Hindlimb muscle (tissue), 1 donor: ENCODE results near the gene OR14K1. TPM values are rescaled to one million over a fixed set of nuclear protein-coding genes. Genes with fewer than 3 reads are reported as not detected.
"Not testable (repeated sequence)": the region's sequence is repeated elsewhere in the genome, so short reads cannot be mapped to it uniquely, and the experiment has no call there.

Experiments used
- DNase-seq: peaks from one replicate; pipeline ENCODE4 v3.0.0-alpha.2; 2013
- polyA plus RNA-seq: library from polyadenylated mRNA; unstranded; fragments of 120-200 nt; gene quantifications from one replicate; pipeline ENCODE4 v1.2.1, GENCODE V29; 2013; ENCODE audit not compliant: insufficient read length

Gene OR14K1
- not detected for polyA plus RNA-seq

- no peak for DNase-seq
Observed at GRCh38 chr1:247738315-247738714, at the start of gene OR14K1. OR14K1 (plus strand) TSS chr1:247738615; CDS start chr1:247738615, 0 bp downstream.

DNA sequence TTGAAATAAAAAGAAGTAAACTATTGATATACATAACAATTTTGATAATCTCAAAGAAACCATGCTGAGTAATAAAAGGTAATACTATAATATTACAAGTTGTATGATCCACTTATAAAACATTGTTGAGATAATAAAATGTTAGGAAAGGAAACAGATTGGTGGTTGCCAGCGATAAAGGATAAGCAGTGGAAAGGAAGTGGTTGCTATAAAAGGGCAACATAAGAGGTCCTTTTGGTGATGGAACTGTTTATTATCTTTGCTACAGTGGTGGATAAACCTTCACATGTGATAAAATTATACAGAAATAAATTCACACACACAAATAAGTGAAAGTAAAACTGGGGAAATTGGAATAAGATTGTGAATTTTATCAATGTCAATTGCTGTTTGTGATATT, 37.1 kb upstream of the OR14K1 start:
- no peak for DNase-seq

DNA sequence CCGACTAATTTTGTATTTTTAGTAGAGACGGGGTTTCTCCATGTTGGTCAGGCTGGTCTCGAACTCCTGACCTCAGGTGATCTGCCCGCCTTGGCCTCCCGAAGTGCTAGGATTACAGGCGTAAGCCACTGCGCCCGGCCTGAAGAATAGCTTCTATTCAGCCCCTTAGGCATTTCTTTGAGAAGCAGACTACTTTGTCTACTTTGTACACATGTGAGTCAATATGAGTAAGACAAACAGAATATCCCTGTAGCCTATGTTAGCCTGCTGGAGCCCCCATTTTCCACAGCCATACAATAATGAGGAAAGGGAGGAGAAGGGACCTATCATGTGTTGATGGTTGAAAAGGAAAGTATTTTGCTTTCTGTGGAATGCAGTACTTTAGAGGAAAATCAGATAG, 27.7 kb upstream of the OR14K1 start:
- DNase-seq: not testable (repeated sequence)

DNA sequence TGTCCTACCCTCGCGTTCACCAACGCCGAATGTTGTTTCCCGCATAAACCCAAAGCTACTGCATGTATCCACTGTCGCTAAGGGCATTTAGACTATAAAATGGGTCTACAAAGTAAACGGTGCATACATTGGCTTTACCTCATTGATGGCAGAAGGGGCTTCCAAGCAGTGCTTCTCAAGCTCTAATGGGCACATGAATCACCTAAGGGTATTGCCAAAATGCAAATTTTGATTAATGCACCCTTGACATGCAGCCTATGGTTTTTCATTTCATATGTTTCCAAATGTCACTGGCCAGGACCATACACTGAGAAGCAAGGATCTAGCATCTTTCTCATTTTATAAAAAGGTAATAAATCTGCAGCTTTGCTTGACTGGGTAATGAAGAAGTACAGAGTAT, 24.7 kb upstream of the OR14K1 start:
- no peak for DNase-seq

GRCh38 chr1:247716546-247716945, 21.9 kb upstream of the OR14K1 start, which contains the start of gene OR6F1:
OR6F1 (minus strand) TSS chr1:247716646; CDS start chr1:247712755, 3,891 bp downstream.
- DNase-seq: no peak

DNA sequence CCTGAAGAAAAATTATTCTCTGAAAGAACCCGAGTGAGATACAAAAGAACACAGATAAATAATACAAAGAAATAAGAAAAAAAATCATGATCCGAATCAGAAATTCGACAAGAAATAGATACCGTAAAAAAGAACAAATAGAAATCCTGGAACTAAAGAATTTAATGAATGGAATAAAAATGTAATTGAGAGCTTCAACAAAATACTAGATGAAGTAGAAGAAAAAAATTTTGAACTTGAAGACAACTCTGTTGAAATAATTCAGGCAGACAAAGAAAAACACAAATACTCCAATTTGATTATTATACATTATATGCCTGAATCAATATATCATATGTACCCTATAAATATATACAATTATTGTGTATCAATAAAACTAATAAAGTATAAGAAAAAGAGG, 17.2 kb upstream of the OR14K1 start:
- DNase-seq: no peak

DNA sequence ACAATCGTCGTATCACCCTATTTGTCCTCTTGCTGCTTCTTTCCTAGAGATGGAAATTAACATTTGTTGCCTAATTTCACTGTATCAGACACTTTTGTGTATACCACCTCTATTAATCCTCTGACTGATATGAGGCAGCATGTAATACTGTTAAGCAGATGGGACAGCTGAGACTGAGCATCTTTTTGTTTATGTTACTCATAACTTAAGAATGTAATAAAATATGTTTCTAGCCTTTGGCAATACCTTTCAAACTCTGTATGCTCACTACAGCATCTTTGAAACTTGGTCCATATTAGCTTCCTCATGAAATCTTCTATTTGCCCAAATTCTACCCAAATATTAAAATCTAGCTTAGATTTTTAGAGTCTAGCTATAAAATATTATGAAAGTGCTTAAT, 2.3 kb downstream of the OR14K1 start:
- DNase-seq: no peak

DNA sequence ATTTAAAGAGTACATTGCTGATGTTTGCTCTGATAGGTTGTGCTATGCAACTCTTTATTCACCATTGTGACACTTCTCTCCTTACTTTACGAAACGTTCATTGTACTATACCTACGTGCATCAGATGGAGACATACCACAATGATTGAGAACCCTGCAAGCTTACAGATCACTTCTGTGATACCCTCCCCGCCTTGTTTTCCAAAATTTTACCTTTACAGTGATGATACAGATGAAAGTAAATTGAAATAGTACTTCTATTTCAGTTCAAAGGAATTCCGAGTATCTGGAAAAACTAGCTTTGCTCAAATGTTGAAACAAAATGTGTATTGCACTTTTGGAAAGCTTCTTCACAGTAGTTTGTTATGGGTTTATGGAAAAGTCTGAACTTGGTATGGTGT, 3.3 kb downstream of the OR14K1 start:
- no peak for DNase-seq

DNA sequence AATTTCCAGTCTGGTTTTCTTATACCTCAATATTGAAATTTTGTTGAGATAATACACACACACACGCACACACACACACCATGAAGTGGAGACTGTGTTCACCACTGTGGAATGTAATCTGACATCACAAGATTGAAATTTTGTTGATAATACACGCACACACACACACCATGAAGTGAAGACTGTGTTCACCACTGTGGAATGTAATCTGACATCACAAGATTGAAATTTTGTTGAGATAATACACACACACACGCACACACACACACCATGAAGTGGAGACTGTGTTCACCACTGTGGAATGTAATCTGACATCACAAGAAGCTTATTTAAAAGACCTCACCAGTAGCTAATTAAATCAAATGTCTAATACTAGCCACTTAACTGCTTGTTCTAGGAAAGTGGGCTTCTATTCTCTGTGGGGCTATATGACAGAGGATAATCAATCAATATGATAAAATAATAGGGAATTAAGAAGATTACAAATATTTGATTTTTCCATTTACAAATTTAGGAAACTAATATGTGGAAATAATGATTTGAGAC, 3.9 kb downstream of the OR14K1 start:
- not testable (repeated sequence) for DNase-seq

- DNase-seq: no peak
Observed at GRCh38 chr1:247746391-247746935, 8.0 kb downstream of the OR14K1 start.

- DNase-seq: no peak
Observed at GRCh38 chr1:247747616-247748015, 9.2 kb downstream of the OR14K1 start.

GRCh38 chr1:247748041-247748440, 9.6 kb downstream of the OR14K1 start, which contains the start of gene OR14A2:
OR14A2 (minus strand) TSS chr1:247748141.
- no peak for DNase-seq

DNA sequence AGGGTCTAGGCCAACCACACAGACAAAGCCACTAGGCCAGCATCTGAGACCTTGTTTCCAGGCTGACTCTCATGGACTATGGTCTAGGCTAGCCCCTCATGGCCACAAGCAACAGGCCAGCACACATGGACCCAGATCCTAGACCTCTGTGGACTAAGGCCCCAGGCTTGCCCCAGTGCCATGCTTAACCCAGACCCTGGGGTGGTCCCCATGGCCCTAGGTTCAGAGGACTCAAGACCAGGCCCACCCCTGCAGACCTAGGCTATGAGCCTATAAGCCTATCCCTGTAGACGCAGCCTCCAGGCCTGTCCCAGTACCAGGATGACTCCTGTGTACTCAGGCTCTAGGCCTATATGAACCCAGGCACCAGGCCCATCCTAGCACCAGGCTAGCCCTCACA, 11.5 kb downstream of the OR14K1 start:
- no peak for DNase-seq

GRCh38 chr1:247754311-247754710, 15.9 kb downstream of the OR14K1 start:
- DNase-seq: not testable (repeated sequence)

DNA sequence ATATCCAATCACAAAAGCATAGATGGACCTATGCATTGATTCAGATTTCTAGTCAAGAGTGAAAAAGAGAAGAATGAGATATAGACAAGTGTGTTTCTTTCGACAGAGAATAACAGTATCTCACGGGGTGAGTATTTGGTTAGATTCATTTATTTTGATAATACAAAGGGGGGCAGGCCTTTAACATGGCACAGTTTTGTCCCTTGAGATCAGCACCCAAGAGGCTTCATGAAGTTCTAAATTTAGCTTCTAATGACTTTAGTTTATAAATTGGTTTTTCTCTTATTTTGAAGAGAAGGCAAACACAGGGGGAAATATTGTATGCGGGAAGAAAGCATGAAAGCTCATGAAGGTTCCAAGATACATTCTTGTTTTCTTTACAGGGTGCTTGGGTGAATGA, 22.0 kb downstream of the OR14K1 start, which contains the start of gene OR1C1:
TSS of gene OR1C1 (minus strand) at position 101 of the 400 bp plus-strand sequence. CDS start 2,150 bp downstream, outside the sequence.
- no peak for DNase-seq

- DNase-seq: no peak
Observed at GRCh38 chr1:247769603-247770002, 31.2 kb downstream of the OR14K1 start.

Other genes starting within 250 kb of the OR14K1 start
- gene OR2C3, start 202.2 kb upstream of the OR14K1 start, polyA plus RNA-seq: 0.28 TPM
- gene GCSAML, start 189.5 kb upstream of the OR14K1 start, polyA plus RNA-seq: 0.15 TPM
- not detected for gene OR2G2, start 150.3 kb upstream of the OR14K1 start, polyA plus RNA-seq
- not detected for gene OR2G3, start 133.0 kb upstream of the OR14K1 start, polyA plus RNA-seq
- not detected for gene OR13G1, start 58.9 kb upstream of the OR14K1 start, polyA plus RNA-seq
- gene OR6F1, start 22.0 kb upstream of the OR14K1 start, polyA plus RNA-seq: not detected
- not detected for gene OR14A2, start 9.5 kb downstream of the OR14K1 start, polyA plus RNA-seq
- gene OR1C1, start 21.9 kb downstream of the OR14K1 start, polyA plus RNA-seq: not detected
- not detected for gene OR14A16, start 85.5 kb downstream of the OR14K1 start, polyA plus RNA-seq
- gene OR11L1, start 103.3 kb downstream of the OR14K1 start, polyA plus RNA-seq: not detected
- gene TRIM58, start 118.6 kb downstream of the OR14K1 start, polyA plus RNA-seq: 1.3 TPM
- gene OR2W3, start 157.0 kb downstream of the OR14K1 start, polyA plus RNA-seq: 0.56 TPM
- gene OR2T8, start 181.6 kb downstream of the OR14K1 start, polyA plus RNA-seq: not detected
- not detected for gene OR2AJ1, start 186.3 kb downstream of the OR14K1 start, polyA plus RNA-seq
- gene OR2L8, start 210.2 kb downstream of the OR14K1 start, polyA plus RNA-seq: not detected
- gene OR2AK2, start 226.6 kb downstream of the OR14K1 start, polyA plus RNA-seq: not detected